GM10266 (cell line): ENCODE results near the gene PUM2.
"Not testable (repeated sequence)": the region's sequence is repeated elsewhere in the genome, so short reads cannot be mapped to it uniquely, and the experiment has no call there.

Source experiments
- DNase-seq: peaks from one replicate; pipeline ENCODE4 v3.0.0; 2012; ENCODE audit errors: extremely low spot score
- CTCF ChIP-seq: IDR thresholded peaks from 2 replicates; pipeline ENCODE4 v1.5.1; 2012; ENCODE audit warnings: mild to moderate bottlenecking, low read depth; ENCODE audit not compliant: control insufficient read depth, insufficient read depth; ENCODE audit errors: missing control alignments

Gene PUM2

GRCh38 chr2:20291106-20291564 is 59.5 kb downstream of the PUM2 start:
- DNase-seq, result peak; percentile 20

GRCh38 chr2:20288642-20289340 is 61.9 kb downstream of the PUM2 start:
- no peak for DNase-seq

More at GRCh38 chr2:20291106-20291564, 59.5 kb downstream of the PUM2 start:
- peak; percentile 40 for TF ChIP-seq CTCF

GRCh38 chr2:20282916-20283592 is 67.6 kb downstream of the PUM2 start:
- no peak for DNase-seq
- TF ChIP-seq CTCF, result no peak

More at GRCh38 chr2:20288642-20289340, 61.9 kb downstream of the PUM2 start:
- no peak for TF ChIP-seq CTCF

- DNase-seq, result no peak
- TF ChIP-seq CTCF, result no peak
Measured at GRCh38 chr2:20281876-20282275, 68.8 kb downstream of the PUM2 start.

GRCh38 chr2:20273042-20273441 is 77.6 kb downstream of the PUM2 start:
- no peak for DNase-seq
- TF ChIP-seq CTCF, result no peak

GRCh38 chr2:20268317-20268716 is 82.3 kb downstream of the PUM2 start:
- DNase-seq, result not testable (repeated sequence)

GRCh38 chr2:20267529-20267928 is 83.1 kb downstream of the PUM2 start:
- no peak for TF ChIP-seq CTCF
- DNase-seq, result no peak
